Ishikawa (cell line): ENCODE results near the gene BEND3.

Experiments
- CEBPB ChIP-seq: IDR thresholded peaks from 2 replicates; pipeline ENCODE4 v1.6.1; 2012
- EGR1 ChIP-seq: IDR thresholded peaks from 2 replicates; pipeline ENCODE4 v1.6.1; 2012
- EP300 ChIP-seq: IDR thresholded peaks from 2 replicates; pipeline ENCODE4 v1.6.1; 2012; ENCODE audit warnings: borderline replicate concordance
- MAX ChIP-seq: IDR thresholded peaks from 2 replicates; pipeline ENCODE4 v1.6.1; 2012
- RAD21 ChIP-seq: IDR thresholded peaks from 2 replicates; pipeline ENCODE4 v1.6.1; 2012; ENCODE audit warnings: low read depth
- REST ChIP-seq: IDR thresholded peaks from 2 replicates; pipeline ENCODE4 v1.6.1; 2012; ENCODE audit warnings: low read depth, mild to moderate bottlenecking
- TAF1 ChIP-seq: IDR thresholded peaks from 2 replicates; pipeline ENCODE4 v1.6.1; 2012; ENCODE audit warnings: low read depth, mild to moderate bottlenecking
- TEAD4 ChIP-seq: IDR thresholded peaks from 2 replicates; pipeline ENCODE4 v1.6.1; 2012
- YY1 ChIP-seq: IDR thresholded peaks from 2 replicates; pipeline ENCODE4 v1.6.1; 2012; ENCODE audit warnings: low read depth

GRCh38 chr6:107101686-107102413 is 13.5 kb downstream of the BEND3 start:
- no peak for TF ChIP-seq RAD21
- TF ChIP-seq EGR1 = no peak
- no peak for TF ChIP-seq TAF1
- no peak for TF ChIP-seq EP300
- TF ChIP-seq CEBPB = no peak
- no peak; the same call in 1 of the 2 replicates for TF ChIP-seq MAX
- TF ChIP-seq REST = no peak
- peak; percentile 40 for TF ChIP-seq TEAD4
- TF ChIP-seq YY1 = no peak
